Gastroesophageal sphincter (tissue), 4 donors: ENCODE results near the gene OBP2B. TPM values are rescaled to one million over a fixed set of nuclear protein-coding genes. Genes with fewer than 3 reads are reported as not detected.
"Not testable (repeated sequence)": the region's sequence is repeated elsewhere in the genome, so short reads cannot be mapped to it uniquely, and the experiment has no call there.

Experiments
- ATAC-seq: fragments of 150-250 bp; one replicate; pipeline ENCODE4 v1.9.1; 2016; ENCODE audit warnings: mild to moderate bottlenecking, moderate library complexity
- H3K27ac ChIP-seq, 4 donors: fragments of 200-600 bp; sonication (generic) in 3 of 4; 1 replicate in 3 of 4; 2 replicates in 1 of 4; pipeline ENCODE4 v1.5.1; 2016 to 2019
- H3K27me3 ChIP-seq: fragments of 200-600 bp; sonication (generic); one replicate; pipeline ENCODE4 v1.5.1; 2019
- H3K36me3 ChIP-seq, 2 donors: fragments of 200-600 bp; sonication (generic); one replicate each; pipeline ENCODE4 v1.5.1; 2019; ENCODE audit warnings: control low read depth in 1 of 2
- H3K4me1 ChIP-seq, 3 donors: fragments of 200-600 bp; sonication (generic); 1 replicate in 2 of 3; 2 replicates in 1 of 3; pipeline ENCODE4 v1.5.1; 2016 to 2019; ENCODE audit warnings: control low read depth in 2 of 3
- H3K4me3 ChIP-seq, 2 donors: fragments of 200-600 bp; sonication (generic); one replicate each; pipeline ENCODE4 v1.5.1; 2019; ENCODE audit warnings: mild to moderate bottlenecking in 1 of 2, moderate library complexity in 1 of 2
- H3K9me3 ChIP-seq, 3 donors: fragments of 200-600 bp; sonication (generic); one replicate each; pipeline ENCODE4 v1.5.1; 2017 to 2019; ENCODE audit warnings: control low read depth in 2 of 3
- CTCF ChIP-seq, 4 experiments: fragments of 200-600 bp in 2 of 4; fragments of 450-650 bp in 2 of 4; sonication (generic) in 1 of 4; IDR thresholded peaks; one replicate each; pipeline ENCODE4 v1.5.1; 2017 to 2019; ENCODE audit warnings: antibody characterized with exemption in 4 of 4, mild to moderate bottlenecking in 2 of 4, moderate library complexity in 2 of 4
- EP300 ChIP-seq: sonication (generic); formaldehyde crosslinking; IDR thresholded peaks from one replicate; pipeline ENCODE4 v1.6.1; 2017; ENCODE audit warnings: antibody characterized with exemption, mild to moderate bottlenecking
- POLR2A ChIP-seq, 2 donors: fragments of 450-650 bp; IDR thresholded peaks; one replicate each; pipeline ENCODE4 v1.6.1; 2017; ENCODE audit warnings: antibody characterized with exemption in 2 of 2, mild to moderate bottlenecking in 2 of 2, moderate library complexity in 1 of 2
- POLR2AphosphoS5 ChIP-seq: sonication (generic); formaldehyde crosslinking; IDR thresholded peaks from one replicate; pipeline ENCODE4 v1.6.1; 2017; ENCODE audit warnings: antibody characterized with exemption
- WGBS, 2 donors: methylation state at CpG; one replicate each; pipeline ENCODE4 v1.1.5; 2018; ENCODE audit warnings: low coverage in 1 of 2; 5-methylcytosine and 5-hydroxymethylcytosine counted together
- total RNA-seq, 4 donors: library from RNA; depleted of rRNA; stranded (reverse); fragments of >200 nt; gene quantifications; one replicate each; pipeline ENCODE4 v1.1.0, GENCODE V29; 2016

OBP2B gene
- total RNA-seq, 4 donors from 2014 or later: not detected

GRCh38 chr9:133207021-133207531 is 2.0 kb downstream of the OBP2B start:
- 77% methylated on average over 5 of the region's 14 CpGs; no CpG with 5 or more reads in 1 of the 2 donors for WGBS, 2 donors
- H3K27ac ChIP-seq: no peak overlapping the region
- no peaks in the 10 kb centered on the region for H3K4me1 ChIP-seq
- no peak overlapping the region for H3K4me3 ChIP-seq
- TF ChIP-seq POLR2AphosphoS5: no peak
- TF ChIP-seq POLR2A (IDR thresholded peaks at IDR 0.05): no peak
- TF ChIP-seq EP300: no peak
- TF ChIP-seq CTCF (IDR thresholded peaks at IDR 0.05): no peak
- H3K36me3 ChIP-seq: no peaks in the 10 kb centered on the region
- peaks cover 0 to 15% (median 0%) of the 10 kb centered on the region in 3 donors for H3K9me3 ChIP-seq
- peaks cover 76% of the 10 kb centered on the region for H3K27me3 ChIP-seq
- no peak for ATAC-seq

- Histone ChIP-seq H3K9me3 (peaks cover 0 to 8% (median 0%) of the 10 kb centered on the region in 3 donors), H3K36me3 (no peaks in the 10 kb centered on the region), H3K27me3 (peaks cover 81% of the 10 kb centered on the region), H3K4me1 (no peaks in the 10 kb centered on the region), H3K27ac (no peak overlapping the region), H3K4me3 (no peak overlapping the region)
- TF ChIP-seq POLR2A (IDR thresholded peaks at IDR 0.05): no peak
- no peak for TF ChIP-seq POLR2AphosphoS5
- TF ChIP-seq EP300: no peak
- no peak for TF ChIP-seq CTCF (IDR thresholded peaks at IDR 0.05)
- no peak for ATAC-seq
- WGBS, 2 donors: 67 to 70% methylated on average over 1 to 2 of the region's 35 CpGs
These were observed 2.8 kb downstream of the OBP2B start for GRCh38 chr9:133205996-133206931.

- H3K4me3 ChIP-seq, ATAC-seq, H3K4me1 ChIP-seq, H3K27ac ChIP-seq, H3K36me3 ChIP-seq, H3K9me3 ChIP-seq: not testable (repeated sequence)
- H3K27me3 ChIP-seq: peaks cover 81% of the 10 kb centered on the region
- WGBS, 2 donors: no CpG with 5 or more reads among the region's 14 CpGs
These were observed 3.6 kb downstream of the OBP2B start for GRCh38 chr9:133205481-133205887.

GRCh38 chr9:133204993-133205336 is 4.1 kb downstream of the OBP2B start:
- WGBS, 2 donors: no CpG with 5 or more reads among the region's 8 CpGs
- Histone ChIP-seq H3K9me3 (no peaks in the 10 kb centered on the region), H3K4me1 (no peaks in the 10 kb centered on the region), H3K36me3 (no peaks in the 10 kb centered on the region), H3K27me3 (peaks cover 81% of the 10 kb centered on the region), H3K27ac (no peak overlapping the region), H3K4me3 (no peak overlapping the region)
- no peak for TF ChIP-seq POLR2AphosphoS5
- no peak for TF ChIP-seq EP300
- TF ChIP-seq CTCF (IDR thresholded peaks at IDR 0.05): no peak
- no peak for TF ChIP-seq POLR2A (IDR thresholded peaks at IDR 0.05)
- ATAC-seq: no peak

GRCh38 chr9:133204335-133204992 is 4.6 kb downstream of the OBP2B start:
- no peaks in the 10 kb centered on the region for H3K9me3 ChIP-seq
- H3K27me3 ChIP-seq: peaks cover 81% of the 10 kb centered on the region
- no peak overlapping the region for H3K27ac ChIP-seq
- TF ChIP-seq POLR2A (IDR thresholded peaks at IDR 0.05) (no peak), EP300 (no peak), CTCF (IDR thresholded peaks at IDR 0.05) (no peak), POLR2AphosphoS5 (no peak)
- no peaks in the 10 kb centered on the region for H3K4me1 ChIP-seq
- 85% methylated on average over 5 of the region's 17 CpGs; no CpG with 5 or more reads in 1 of the 2 donors for WGBS, 2 donors
- ATAC-seq: no peak
- H3K4me3 ChIP-seq: no peak overlapping the region
- no peaks in the 10 kb centered on the region for H3K36me3 ChIP-seq
